ENCODE results near the gene CNPY1.

CNPY1 gene

GRCh38 chr7:155455776-155456737 is 90.3 kb downstream of the CNPY1 start:
- no peak for DNase-seq (ENCODE audit: low spot score)

DNA sequence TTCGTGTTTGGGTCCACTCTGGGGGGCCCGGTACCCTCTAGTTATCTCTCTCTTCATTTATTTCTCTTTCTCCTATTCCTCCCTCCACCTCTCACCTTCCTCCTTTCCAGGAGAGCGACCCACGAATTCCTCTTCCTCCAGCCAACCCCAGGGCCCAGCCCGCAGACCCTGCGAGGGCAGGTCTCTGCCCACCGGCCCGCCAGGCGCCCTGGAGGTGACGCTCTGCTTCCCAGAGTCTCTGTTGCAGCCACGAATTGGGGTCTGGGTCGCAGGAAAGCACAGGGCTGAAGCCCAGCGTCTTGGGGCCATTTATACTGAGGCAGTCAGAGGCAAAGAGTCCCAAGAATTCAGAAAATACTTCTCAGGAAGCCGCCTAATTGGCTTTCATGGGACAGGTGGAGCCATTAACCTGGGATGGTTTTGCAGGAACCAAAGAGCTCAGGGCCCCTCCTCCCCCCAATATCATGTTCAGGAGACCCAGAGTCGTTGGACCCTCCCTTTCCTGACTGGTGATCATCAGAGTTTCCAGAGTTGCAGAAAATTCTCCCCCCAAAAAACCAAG is 91.1 kb downstream of the CNPY1 start:
- no peak for DNase-seq (ENCODE audit: low spot score)

GRCh38 chr7:155454183-155455112 is 91.9 kb downstream of the CNPY1 start:
- DNase-seq (ENCODE audit: low spot score), result no peak

- no peak for DNase-seq (ENCODE audit: low spot score)
Measured at GRCh38 chr7:155453296-155454182, 92.8 kb downstream of the CNPY1 start.

- no peak for DNase-seq (ENCODE audit: low spot score)
Measured at GRCh38 chr7:155452505-155453295, 93.7 kb downstream of the CNPY1 start.

- no peak for DNase-seq (ENCODE audit: low spot score)
Measured at GRCh38 chr7:155451840-155452239, 94.5 kb downstream of the CNPY1 start.
